Tibial artery (tissue), 4 donors: Measurements from ENCODE around the gene CFAP77.

Source experiments
- DNase-seq, 2 donors: peaks; one replicate each; pipeline ENCODE4 v3.0.0-alpha.2; 2019
- H3K27ac ChIP-seq, 2 donors: fragments of 200-600 bp; sonication (generic) in 1 of 2; 1 replicate in 1 of 2; 2 replicates in 1 of 2; pipeline ENCODE4 v1.5.1; 2018 to 2019; ENCODE audit warnings: mild to moderate bottlenecking in 1 of 2
- H3K27me3 ChIP-seq, 2 donors: fragments of 200-600 bp; sonication (generic) in 1 of 2; one replicate each; pipeline versions ENCODE4 v1.5.1 to v1.6.0; 2016 to 2019
- H3K36me3 ChIP-seq, 3 donors: fragments of 200-600 bp; sonication (generic) in 2 of 3; one replicate each; pipeline ENCODE4 v1.5.1; 2016 to 2019; ENCODE audit warnings: mild to moderate bottlenecking in 2 of 3
- H3K4me1 ChIP-seq, 4 donors: fragments of 200-600 bp; sonication (generic) in 2 of 4; 1 replicate in 3 of 4; 2 replicates in 1 of 4; pipeline ENCODE4 v1.5.1; 2016 to 2019
- H3K4me3 ChIP-seq, 2 donors: fragments of 200-600 bp; sonication (generic) in 1 of 2; 1 replicate in 1 of 2; 2 replicates in 1 of 2; pipeline ENCODE4 v1.5.1; 2018 to 2019; ENCODE audit warnings: mild to moderate bottlenecking in 2 of 2
- H3K9me3 ChIP-seq, 3 donors: fragments of 200-600 bp; sonication (generic) in 1 of 3; one replicate each; pipeline ENCODE4 v1.5.1; 2016 to 2019
- intact Hi-C: fragments of 100-400 bp; cut with DNase I; formaldehyde crosslinking; loops from one replicate; pipeline ENCODE4 v1.15.0; 2023; ENCODE audit warnings: low total_unique reads
- TF ChIP-seq, protein P1 (sequence below), 2 experiments: fragments of 200-600 bp in 1 of 2; fragments of 450-650 bp in 1 of 2; IDR thresholded peaks; one replicate each; pipeline ENCODE4 v1.5.1; 2017 to 2019; ENCODE audit warnings: antibody characterized with exemption in 2 of 2, mild to moderate bottlenecking in 1 of 2, moderate library complexity in 1 of 2

The CFAP77 gene

DNA sequence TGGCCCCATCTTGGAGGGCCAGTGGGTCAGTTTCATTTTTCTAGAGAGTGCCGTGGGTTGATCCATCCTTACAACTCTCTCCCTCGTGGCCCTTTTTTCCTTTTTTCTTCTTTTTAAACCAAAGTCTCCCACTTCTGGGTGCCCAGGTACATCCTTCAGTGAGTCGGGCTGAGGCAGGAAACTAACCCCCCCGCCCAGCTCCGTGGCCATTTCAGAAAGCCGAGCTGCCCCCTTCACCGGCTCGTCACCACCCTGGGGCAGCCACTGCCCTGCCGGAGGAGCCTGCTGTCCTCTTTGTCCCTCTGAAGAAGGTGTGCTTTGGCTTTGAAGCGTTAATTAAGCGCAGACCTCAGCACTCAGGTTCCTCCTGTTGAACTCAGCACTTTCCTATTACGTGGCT lies 5.2 kb downstream of the CFAP77 start:
- Histone ChIP-seq H3K27me3 (peaks cover 5 to 84% of the 10 kb centered on the region in 2 donors), H3K27ac (no peak overlapping the region), H3K36me3 (no peaks in the 10 kb centered on the region), H3K4me3 (no peak overlapping the region), H3K9me3 (no peaks in the 10 kb centered on the region), H3K4me1 (peaks cover 0 to 13% (median 12%) of the 10 kb centered on the region in 4 donors)
- intact Hi-C loops, result no loop called here
- TF ChIP-seq, protein P1, sequence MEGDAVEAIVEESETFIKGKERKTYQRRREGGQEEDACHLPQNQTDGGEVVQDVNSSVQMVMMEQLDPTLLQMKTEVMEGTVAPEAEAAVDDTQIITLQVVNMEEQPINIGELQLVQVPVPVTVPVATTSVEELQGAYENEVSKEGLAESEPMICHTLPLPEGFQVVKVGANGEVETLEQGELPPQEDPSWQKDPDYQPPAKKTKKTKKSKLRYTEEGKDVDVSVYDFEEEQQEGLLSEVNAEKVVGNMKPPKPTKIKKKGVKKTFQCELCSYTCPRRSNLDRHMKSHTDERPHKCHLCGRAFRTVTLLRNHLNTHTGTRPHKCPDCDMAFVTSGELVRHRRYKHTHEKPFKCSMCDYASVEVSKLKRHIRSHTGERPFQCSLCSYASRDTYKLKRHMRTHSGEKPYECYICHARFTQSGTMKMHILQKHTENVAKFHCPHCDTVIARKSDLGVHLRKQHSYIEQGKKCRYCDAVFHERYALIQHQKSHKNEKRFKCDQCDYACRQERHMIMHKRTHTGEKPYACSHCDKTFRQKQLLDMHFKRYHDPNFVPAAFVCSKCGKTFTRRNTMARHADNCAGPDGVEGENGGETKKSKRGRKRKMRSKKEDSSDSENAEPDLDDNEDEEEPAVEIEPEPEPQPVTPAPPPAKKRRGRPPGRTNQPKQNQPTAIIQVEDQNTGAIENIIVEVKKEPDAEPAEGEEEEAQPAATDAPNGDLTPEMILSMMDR (IDR thresholded peaks at IDR 0.05), result no peak
- DNase-seq, result no peak

DNA sequence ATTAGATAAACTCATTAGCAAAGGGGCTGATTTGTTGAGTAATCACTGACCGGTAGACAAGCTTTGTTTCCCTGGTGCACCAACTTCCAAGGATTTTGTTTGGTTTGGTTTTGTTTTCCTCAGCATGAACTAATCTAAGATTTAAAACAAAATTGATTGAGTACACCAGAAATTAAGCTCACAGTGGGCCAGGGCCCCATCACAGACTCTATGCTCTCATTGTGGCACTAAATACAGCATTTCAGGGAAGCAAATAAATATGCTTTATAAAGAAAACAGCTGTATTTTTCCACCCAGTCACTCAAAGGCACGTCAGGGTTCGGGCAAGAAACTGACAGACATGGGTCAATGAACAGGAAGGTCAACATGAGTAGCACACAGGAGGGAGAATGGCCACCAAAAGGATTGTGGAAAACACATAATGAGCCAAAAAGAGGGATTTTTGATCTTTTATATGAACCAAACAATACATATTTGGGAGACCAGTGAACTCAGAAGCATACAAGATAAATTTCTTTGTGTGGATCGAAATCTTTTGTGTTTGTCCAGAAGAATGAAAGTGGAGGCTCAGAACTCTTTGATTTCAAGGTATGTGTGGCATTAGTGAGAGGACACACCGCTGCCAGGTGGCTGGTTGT lies 8.8 kb downstream of the CFAP77 start:
- Histone ChIP-seq H3K4me1 (no peaks in the 10 kb centered on the region), H3K4me3 (no peak overlapping the region), H3K36me3 (no peaks in the 10 kb centered on the region), H3K27me3 (peaks cover 0 to 73% of the 10 kb centered on the region in 2 donors), H3K27ac (no peak overlapping the region), H3K9me3 (no peaks in the 10 kb centered on the region)
- no peak for DNase-seq
- intact Hi-C loops, result no loop called here
- TF ChIP-seq, protein P1 (IDR thresholded peaks at IDR 0.05), result no peak

DNA sequence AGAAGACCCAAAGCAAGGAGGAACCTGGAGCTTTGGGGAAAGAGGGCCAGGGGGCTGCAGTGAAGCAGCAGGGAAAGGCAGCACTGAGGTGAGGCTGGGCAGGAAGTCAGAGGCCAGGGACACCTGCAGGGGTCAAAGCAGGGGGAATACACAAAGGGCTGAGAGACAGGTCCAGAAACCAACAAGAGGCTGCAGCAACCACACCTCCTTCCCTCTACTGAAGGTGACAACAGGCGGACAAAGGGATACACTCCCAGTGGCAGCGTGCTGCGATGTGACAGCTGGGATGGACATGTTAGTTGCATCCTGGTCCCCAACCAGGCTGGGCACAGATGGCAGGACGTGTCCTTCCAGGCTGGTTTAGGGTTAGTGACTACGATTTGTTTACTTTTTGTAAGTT lies 12.6 kb downstream of the CFAP77 start:
- intact Hi-C loops, result no loop called here
- no peaks in the 10 kb centered on the region for H3K9me3 ChIP-seq
- H3K36me3 ChIP-seq, result no peaks in the 10 kb centered on the region
- H3K4me3 ChIP-seq, result no peak overlapping the region
- no peak for DNase-seq
- peaks cover 0 to 64% of the 10 kb centered on the region in 2 donors for H3K27me3 ChIP-seq
- TF ChIP-seq, protein P1 (IDR thresholded peaks at IDR 0.05), result no peak
- no peaks in the 10 kb centered on the region for H3K4me1 ChIP-seq
- H3K27ac ChIP-seq, result no peak overlapping the region

DNA sequence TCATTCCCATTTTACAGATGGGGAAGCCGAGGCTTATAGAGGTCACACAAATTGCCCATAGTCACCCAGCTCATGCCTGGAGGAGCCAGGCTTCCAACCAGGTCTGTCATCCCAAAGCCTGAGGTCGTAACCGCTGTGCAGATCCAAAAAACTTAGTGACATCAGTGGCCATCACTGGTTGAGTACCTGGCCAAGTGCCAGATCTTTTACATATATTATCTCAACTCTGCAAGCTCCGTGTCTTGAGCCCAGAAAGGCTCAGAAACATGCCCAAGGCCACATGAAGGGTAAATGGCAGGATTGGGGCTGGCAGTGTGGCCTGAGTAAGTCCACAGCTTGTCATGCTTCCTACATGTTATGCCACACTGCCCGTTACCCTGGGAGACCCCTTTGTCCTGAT lies 13.5 kb downstream of the CFAP77 start:
- no peaks in the 10 kb centered on the region for H3K9me3 ChIP-seq
- H3K27ac ChIP-seq, result no peak overlapping the region
- no peak overlapping the region for H3K4me3 ChIP-seq
- no peak for DNase-seq
- no peaks in the 10 kb centered on the region for H3K36me3 ChIP-seq
- no peaks in the 10 kb centered on the region for H3K4me1 ChIP-seq
- H3K27me3 ChIP-seq, result peaks cover 0 to 64% of the 10 kb centered on the region in 2 donors
- intact Hi-C loops, result no loop called here
- TF ChIP-seq, protein P1 (IDR thresholded peaks at IDR 0.05), result no peak

DNA sequence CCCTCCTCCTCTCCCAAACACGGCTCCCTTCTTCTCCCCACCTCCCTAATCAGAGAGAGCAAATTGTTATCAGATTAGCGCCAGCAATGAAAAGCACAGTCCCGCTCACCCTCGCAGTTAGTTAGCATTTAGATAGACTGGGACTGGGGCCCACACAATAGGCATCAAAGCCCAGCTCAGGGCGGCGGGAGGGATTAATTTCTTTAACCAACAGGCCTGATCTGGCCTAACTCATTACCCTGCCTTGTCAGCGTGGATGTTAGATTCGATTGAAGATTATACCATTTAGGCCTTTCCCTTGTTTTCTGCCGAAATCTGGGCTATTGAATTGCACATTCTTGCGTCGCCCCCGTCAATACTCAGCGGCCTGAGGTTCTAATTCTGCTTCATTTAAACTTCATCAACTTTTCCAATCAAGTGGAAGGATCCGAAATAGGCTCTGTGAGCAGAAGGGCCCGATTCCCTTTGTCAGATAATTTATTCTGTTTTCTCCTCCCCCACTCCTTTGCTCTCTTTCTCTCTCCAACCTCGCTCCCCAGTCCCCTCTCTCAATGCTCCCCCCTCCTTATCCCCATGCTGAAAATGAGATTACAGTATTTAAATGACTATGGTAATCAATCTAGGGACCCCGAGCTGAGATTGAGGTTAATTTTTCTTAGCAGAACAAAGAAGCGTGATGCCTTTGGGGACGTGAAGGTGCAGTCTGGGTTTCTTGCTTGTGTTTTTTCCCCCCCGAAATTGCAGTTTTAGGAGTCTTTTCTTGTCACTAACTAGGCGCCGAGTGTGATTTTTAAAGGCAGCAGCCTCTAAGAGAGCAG lies 15.1 kb downstream of the CFAP77 start:
- no peak overlapping the region for H3K4me3 ChIP-seq
- no peak overlapping the region for H3K27ac ChIP-seq
- peaks cover 0 to 64% of the 10 kb centered on the region in 2 donors for H3K27me3 ChIP-seq
- H3K36me3 ChIP-seq, result no peaks in the 10 kb centered on the region
- TF ChIP-seq, protein P1 (IDR thresholded peaks at IDR 0.05), result no peak
- intact Hi-C loops, result no loop called here
- H3K9me3 ChIP-seq, result no peaks in the 10 kb centered on the region
- DNase-seq, result no peak
- H3K4me1 ChIP-seq, result no peaks in the 10 kb centered on the region
